OCI-LY3 (cell line): ENCODE measurements around the gene EPHB2.

Experiments
- CTCF ChIP-seq: fragments of 200-600, 300-600 bp; sonication (generic); IDR thresholded peaks from 2 replicates; pipeline ENCODE4 v1.5.1; 2014; ENCODE audit warnings: antibody characterized with exemption, low read length, low read depth
- EZH2phosphoT487 ChIP-seq: fragments of 200-600 bp; shearing (Covaris generic); IDR thresholded peaks from 2 replicates; pipeline ENCODE4 v1.6.1; 2018; ENCODE audit warnings: antibody characterized with exemption, mixed run types, low read depth

GRCh38 chr1:22777388-22778057 is 66.9 kb downstream of the EPHB2 start:
- TF ChIP-seq CTCF (no peak), EZH2phosphoT487 (no peak)
